Measurements from ENCODE around the gene DNMT3B. TPM values are rescaled to one million over a fixed set of nuclear protein-coding genes. Genes with fewer than 3 reads are reported as not detected.
"Not testable (repeated sequence)": the region's sequence is repeated elsewhere in the genome, so short reads cannot be mapped to it uniquely, and the experiment has no call there.

The DNMT3B gene
- total and polyA plus RNA-seq, 4 donors: 0.26 to 2.8 (median 0.60) TPM

DNA sequence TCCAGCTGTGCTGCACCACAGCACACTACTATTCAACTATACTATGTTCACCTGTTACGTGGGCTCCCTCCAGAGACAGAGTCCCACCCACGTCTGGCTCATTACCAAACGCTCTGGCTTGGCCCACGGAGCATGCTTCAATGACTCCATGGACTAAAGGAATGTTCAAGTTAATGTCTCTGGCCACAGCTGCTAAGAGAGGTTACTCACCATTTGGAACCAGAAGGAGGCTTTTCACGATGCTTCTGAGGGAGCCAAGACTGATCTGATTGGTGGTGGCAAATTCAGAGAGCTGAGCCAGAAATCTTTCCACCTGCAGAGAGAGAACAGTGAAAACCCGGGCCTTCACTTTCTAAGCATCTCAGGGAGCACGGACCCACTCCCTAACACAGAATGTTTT lies 34.5 kb upstream of the DNMT3B start:
- Histone ChIP-seq H3K4me1 (ENCODE audit: control insufficient read depth in 4 of 4, insufficient read depth in 4 of 4, low read length in 3 of 4) (peaks cover 4 to 14% (median 13%) of the 10 kb centered on the region in 4 donors), H3K4me3 (ENCODE audit: low read depth in 1 of 3, low read length in 3 of 3) (no peak overlapping the region), H3K9ac (ENCODE audit: low read depth in 1 of 2, low read length in 2 of 2) (no peak overlapping the region), H3K27ac (ENCODE audit: low read depth in 1 of 2, low read length in 2 of 2) (no peak overlapping the region), H3K27me3 (ENCODE audit: control insufficient read depth in 4 of 4, insufficient read depth in 4 of 4, low read length in 3 of 4) (no peaks in the 10 kb centered on the region), H3K9me3 (ENCODE audit: control insufficient read depth in 4 of 4, low read length in 3 of 4) (no peaks in the 10 kb centered on the region), H3K36me3 (ENCODE audit: control insufficient read depth in 4 of 4, insufficient read depth in 3 of 4, low read depth in 1 of 4, low read length in 3 of 4) (peaks cover 3 to 15% (median 9%) of the 10 kb centered on the region in 4 donors)
- no peak for DNase-seq (ENCODE audit: low spot score)
- WGBS: 86% methylated on average over 7 of the region's 7 CpGs
- TF ChIP-seq EGR1 (IDR thresholded peaks at IDR 0.05; ENCODE audit: low read depth in 2 of 2) (no peak), RXRA (IDR thresholded peaks at IDR 0.05) (no peak)
- TF ChIP-seq, protein P1, sequence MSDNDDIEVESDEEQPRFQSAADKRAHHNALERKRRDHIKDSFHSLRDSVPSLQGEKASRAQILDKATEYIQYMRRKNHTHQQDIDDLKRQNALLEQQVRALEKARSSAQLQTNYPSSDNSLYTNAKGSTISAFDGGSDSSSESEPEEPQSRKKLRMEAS (IDR thresholded peaks at IDR 0.05): no peak

DNA sequence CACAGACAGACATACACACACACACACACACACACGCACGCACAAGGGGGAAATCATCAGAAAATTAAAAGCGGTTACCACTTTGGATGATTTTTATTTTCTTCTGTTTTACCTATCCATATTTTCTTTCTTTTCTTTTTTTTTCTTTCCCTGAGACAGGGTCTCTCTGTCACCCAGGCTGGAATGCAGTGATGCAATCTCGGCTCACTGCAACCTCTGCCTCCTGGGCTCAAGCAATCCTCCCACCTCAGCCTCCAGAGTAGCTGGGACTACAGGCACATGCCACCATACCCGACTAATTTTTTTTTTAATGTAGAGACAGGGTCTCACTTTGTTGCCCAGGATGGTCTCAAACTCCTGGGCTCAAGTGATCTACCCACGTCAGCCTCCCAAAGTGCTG lies 33.8 kb upstream of the DNMT3B start:
- not testable (repeated sequence) for H3K27me3 ChIP-seq (ENCODE audit: control insufficient read depth in 4 of 4, insufficient read depth in 4 of 4, low read length in 3 of 4); DNase-seq (ENCODE audit: low spot score); H3K4me3 ChIP-seq (ENCODE audit: low read depth in 1 of 3, low read length in 3 of 3); H3K9ac ChIP-seq (ENCODE audit: low read depth in 1 of 2, low read length in 2 of 2); H3K9me3 ChIP-seq (ENCODE audit: control insufficient read depth in 4 of 4, low read length in 3 of 4); H3K27ac ChIP-seq (ENCODE audit: low read depth in 1 of 2, low read length in 2 of 2)
- 97% methylated on average over 6 of the region's 6 CpGs for WGBS
- Histone ChIP-seq H3K4me1 (ENCODE audit: control insufficient read depth in 4 of 4, insufficient read depth in 4 of 4, low read length in 3 of 4) (peaks cover 4 to 14% (median 13%) of the 10 kb centered on the region in 4 donors), H3K36me3 (ENCODE audit: control insufficient read depth in 4 of 4, insufficient read depth in 3 of 4, low read depth in 1 of 4, low read length in 3 of 4) (peaks cover 3 to 15% (median 9%) of the 10 kb centered on the region in 4 donors)

DNA sequence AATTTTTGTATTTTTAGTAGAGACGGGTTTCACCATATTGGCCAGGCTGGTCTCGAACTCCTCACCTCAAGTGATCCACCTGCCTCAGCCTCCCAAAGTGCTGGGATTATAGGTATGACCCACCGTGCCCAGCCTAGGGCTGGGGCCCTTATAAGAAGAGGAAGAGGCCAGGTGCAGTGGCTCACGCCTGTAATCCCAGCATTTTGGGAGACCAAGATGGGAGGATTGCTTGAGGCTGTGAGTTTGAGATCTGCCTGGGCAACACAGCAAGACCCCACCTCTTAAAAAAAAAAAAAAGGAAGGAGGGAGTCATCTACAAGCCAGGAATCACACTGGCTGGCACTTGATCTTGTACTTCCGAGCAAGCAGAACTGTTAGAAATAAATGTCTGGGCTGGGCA lies 32.9 kb upstream of the DNMT3B start:
- peaks cover 4 to 14% (median 13%) of the 10 kb centered on the region in 4 donors for H3K4me1 ChIP-seq (ENCODE audit: control insufficient read depth in 4 of 4, insufficient read depth in 4 of 4, low read length in 3 of 4)
- H3K9ac ChIP-seq (ENCODE audit: low read depth in 1 of 2, low read length in 2 of 2); H3K4me3 ChIP-seq (ENCODE audit: low read depth in 1 of 3, low read length in 3 of 3); H3K27me3 ChIP-seq (ENCODE audit: control insufficient read depth in 4 of 4, insufficient read depth in 4 of 4, low read length in 3 of 4); DNase-seq (ENCODE audit: low spot score); H3K27ac ChIP-seq (ENCODE audit: low read depth in 1 of 2, low read length in 2 of 2); H3K9me3 ChIP-seq (ENCODE audit: control insufficient read depth in 4 of 4, low read length in 3 of 4): not testable (repeated sequence)
- peaks cover 3 to 15% (median 9%) of the 10 kb centered on the region in 4 donors for H3K36me3 ChIP-seq (ENCODE audit: control insufficient read depth in 4 of 4, insufficient read depth in 3 of 4, low read depth in 1 of 4, low read length in 3 of 4)
- WGBS: 98% methylated on average over 5 of the region's 5 CpGs

DNA sequence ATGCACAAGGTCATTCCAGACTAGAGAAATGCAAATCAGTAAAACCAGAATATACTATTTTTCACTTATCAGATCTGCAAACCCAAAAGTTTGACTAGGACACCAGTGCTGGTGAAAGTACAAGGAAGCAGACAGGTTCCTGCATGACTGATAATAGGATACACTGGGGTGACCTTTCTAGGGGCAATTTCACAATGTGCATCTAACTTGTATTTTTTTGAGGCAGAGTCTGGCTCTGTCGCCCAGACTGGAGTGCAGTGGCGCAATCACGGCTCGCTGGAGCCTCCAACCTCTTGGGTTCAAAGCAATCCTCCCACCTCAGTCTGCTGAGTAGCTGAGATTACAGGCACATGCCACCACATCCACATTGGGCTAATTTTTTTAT lies 30.3 kb upstream of the DNMT3B start:
- Histone ChIP-seq H3K9me3 (ENCODE audit: control insufficient read depth in 4 of 4, low read length in 3 of 4) (no peaks in the 10 kb centered on the region), H3K9ac (ENCODE audit: low read depth in 1 of 2, low read length in 2 of 2) (no peak overlapping the region), H3K4me1 (ENCODE audit: control insufficient read depth in 4 of 4, insufficient read depth in 4 of 4, low read length in 3 of 4) (peaks cover 4 to 14% (median 13%) of the 10 kb centered on the region in 4 donors), H3K4me3 (ENCODE audit: low read depth in 1 of 3, low read length in 3 of 3) (no peak overlapping the region), H3K36me3 (ENCODE audit: control insufficient read depth in 4 of 4, insufficient read depth in 3 of 4, low read depth in 1 of 4, low read length in 3 of 4) (peaks cover under 1 to 9% (median 7%) of the 10 kb centered on the region in 4 donors), H3K27ac (ENCODE audit: low read depth in 1 of 2, low read length in 2 of 2) (peak overlapping the region; percentile 27 to 47), H3K27me3 (ENCODE audit: control insufficient read depth in 4 of 4, insufficient read depth in 4 of 4, low read length in 3 of 4) (no peaks in the 10 kb centered on the region)
- WGBS: 26% methylated on average over 4 of the region's 4 CpGs
- DNase-seq (ENCODE audit: low spot score): no peak
- TF ChIP-seq RAD21 (IDR thresholded peaks at IDR 0.05) (peak; percentile 33 to 46), FOXA2 (IDR thresholded peaks at IDR 0.05) (peak; percentile 29), NR2F2 (IDR thresholded peaks at IDR 0.05) (no peak), SP1 (IDR thresholded peaks at IDR 0.05) (peak; percentile 60), TAF1 (conservative IDR thresholded peaks at IDR 0.05) (no peak), FOXA1 (IDR thresholded peaks at IDR 0.05) (no peak), HNF4G (IDR thresholded peaks at IDR 0.05) (no peak), RXRA (IDR thresholded peaks at IDR 0.05) (peak; percentile 93 to 95), EGR1 (IDR thresholded peaks at IDR 0.05; ENCODE audit: low read depth in 2 of 2) (peak in 1 of 2 donors; percentile 27), GABPA (IDR thresholded peaks at IDR 0.05 in 1 of 2, conservative IDR thresholded peaks at IDR 0.05 in 1 of 2) (peak in 1 of 2 donors; percentile 14), JUND (IDR thresholded peaks at IDR 0.05) (peak; percentile 55 to 79)
- TF ChIP-seq, protein P2, sequence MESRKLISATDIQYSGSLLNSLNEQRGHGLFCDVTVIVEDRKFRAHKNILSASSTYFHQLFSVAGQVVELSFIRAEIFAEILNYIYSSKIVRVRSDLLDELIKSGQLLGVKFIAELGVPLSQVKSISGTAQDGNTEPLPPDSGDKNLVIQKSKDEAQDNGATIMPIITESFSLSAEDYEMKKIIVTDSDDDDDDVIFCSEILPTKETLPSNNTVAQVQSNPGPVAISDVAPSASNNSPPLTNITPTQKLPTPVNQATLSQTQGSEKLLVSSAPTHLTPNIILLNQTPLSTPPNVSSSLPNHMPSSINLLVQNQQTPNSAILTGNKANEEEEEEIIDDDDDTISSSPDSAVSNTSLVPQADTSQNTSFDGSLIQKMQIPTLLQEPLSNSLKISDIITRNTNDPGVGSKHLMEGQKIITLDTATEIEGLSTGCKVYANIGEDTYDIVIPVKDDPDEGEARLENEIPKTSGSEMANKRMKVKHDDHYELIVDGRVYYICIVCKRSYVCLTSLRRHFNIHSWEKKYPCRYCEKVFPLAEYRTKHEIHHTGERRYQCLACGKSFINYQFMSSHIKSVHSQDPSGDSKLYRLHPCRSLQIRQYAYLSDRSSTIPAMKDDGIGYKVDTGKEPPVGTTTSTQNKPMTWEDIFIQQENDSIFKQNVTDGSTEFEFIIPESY (IDR thresholded peaks at IDR 0.05): peak; percentile 83
- TF ChIP-seq, protein P3, sequence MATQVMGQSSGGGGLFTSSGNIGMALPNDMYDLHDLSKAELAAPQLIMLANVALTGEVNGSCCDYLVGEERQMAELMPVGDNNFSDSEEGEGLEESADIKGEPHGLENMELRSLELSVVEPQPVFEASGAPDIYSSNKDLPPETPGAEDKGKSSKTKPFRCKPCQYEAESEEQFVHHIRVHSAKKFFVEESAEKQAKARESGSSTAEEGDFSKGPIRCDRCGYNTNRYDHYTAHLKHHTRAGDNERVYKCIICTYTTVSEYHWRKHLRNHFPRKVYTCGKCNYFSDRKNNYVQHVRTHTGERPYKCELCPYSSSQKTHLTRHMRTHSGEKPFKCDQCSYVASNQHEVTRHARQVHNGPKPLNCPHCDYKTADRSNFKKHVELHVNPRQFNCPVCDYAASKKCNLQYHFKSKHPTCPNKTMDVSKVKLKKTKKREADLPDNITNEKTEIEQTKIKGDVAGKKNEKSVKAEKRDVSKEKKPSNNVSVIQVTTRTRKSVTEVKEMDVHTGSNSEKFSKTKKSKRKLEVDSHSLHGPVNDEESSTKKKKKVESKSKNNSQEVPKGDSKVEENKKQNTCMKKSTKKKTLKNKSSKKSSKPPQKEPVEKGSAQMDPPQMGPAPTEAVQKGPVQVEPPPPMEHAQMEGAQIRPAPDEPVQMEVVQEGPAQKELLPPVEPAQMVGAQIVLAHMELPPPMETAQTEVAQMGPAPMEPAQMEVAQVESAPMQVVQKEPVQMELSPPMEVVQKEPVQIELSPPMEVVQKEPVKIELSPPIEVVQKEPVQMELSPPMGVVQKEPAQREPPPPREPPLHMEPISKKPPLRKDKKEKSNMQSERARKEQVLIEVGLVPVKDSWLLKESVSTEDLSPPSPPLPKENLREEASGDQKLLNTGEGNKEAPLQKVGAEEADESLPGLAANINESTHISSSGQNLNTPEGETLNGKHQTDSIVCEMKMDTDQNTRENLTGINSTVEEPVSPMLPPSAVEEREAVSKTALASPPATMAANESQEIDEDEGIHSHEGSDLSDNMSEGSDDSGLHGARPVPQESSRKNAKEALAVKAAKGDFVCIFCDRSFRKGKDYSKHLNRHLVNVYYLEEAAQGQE (IDR thresholded peaks at IDR 0.05): peak; percentile 66
- TF ChIP-seq, protein P4, sequence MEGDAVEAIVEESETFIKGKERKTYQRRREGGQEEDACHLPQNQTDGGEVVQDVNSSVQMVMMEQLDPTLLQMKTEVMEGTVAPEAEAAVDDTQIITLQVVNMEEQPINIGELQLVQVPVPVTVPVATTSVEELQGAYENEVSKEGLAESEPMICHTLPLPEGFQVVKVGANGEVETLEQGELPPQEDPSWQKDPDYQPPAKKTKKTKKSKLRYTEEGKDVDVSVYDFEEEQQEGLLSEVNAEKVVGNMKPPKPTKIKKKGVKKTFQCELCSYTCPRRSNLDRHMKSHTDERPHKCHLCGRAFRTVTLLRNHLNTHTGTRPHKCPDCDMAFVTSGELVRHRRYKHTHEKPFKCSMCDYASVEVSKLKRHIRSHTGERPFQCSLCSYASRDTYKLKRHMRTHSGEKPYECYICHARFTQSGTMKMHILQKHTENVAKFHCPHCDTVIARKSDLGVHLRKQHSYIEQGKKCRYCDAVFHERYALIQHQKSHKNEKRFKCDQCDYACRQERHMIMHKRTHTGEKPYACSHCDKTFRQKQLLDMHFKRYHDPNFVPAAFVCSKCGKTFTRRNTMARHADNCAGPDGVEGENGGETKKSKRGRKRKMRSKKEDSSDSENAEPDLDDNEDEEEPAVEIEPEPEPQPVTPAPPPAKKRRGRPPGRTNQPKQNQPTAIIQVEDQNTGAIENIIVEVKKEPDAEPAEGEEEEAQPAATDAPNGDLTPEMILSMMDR (IDR thresholded peaks at IDR 0.05; ENCODE audit: low read depth, low read length, missing input control): no peak
- TF ChIP-seq, protein P1 (IDR thresholded peaks at IDR 0.05): peak; percentile 77
- TF ChIP-seq, protein P5, sequence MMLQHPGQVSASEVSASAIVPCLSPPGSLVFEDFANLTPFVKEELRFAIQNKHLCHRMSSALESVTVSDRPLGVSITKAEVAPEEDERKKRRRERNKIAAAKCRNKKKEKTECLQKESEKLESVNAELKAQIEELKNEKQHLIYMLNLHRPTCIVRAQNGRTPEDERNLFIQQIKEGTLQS (IDR thresholded peaks at IDR 0.05): no peak
